ENCODE results near the gene SCARF2. TPM values are rescaled to one million over a fixed set of nuclear protein-coding genes. Genes with fewer than 3 reads are reported as not detected.

The SCARF2 gene
- total and polyA plus RNA-seq, 2 donors (not counting 1 experiment from before 2014, with no cell fraction given) = 0.86 to 1.3 TPM

- H3K4me1 Mint-ChIP-seq = peaks cover 39% of the 10 kb centered on the region
- H3K4me3 Mint-ChIP-seq = no peak overlapping the region
- POLR2A ChIA-PET = interaction anchor here (0.6 kb wide), 1 partner anchor 28 kb away, joined by 3 read pairs; no protein-coding TSS in a partner anchor
- no peak overlapping the region for H3K27ac ChIP-seq (ENCODE audit: low read length in 2 of 2)
- no peaks in the 10 kb centered on the region for H3K79me2 ChIP-seq (ENCODE audit: control insufficient read depth, insufficient read depth, low read length)
- H4K20me1 ChIP-seq (ENCODE audit: control insufficient read depth, insufficient read depth, low read length, poor library complexity, severe bottlenecking) = peaks cover 31% of the 10 kb centered on the region
- no peak overlapping the region for H3K27ac Mint-ChIP-seq
- peaks cover 0 to 91% (median 41%) of the 10 kb centered on the region in 4 experiments for H3K27me3 ChIP-seq (replicated peaks in 1 of 4; ENCODE audit: control extremely low read depth in 1 of 4, control insufficient read depth in 3 of 4, insufficient read depth in 4 of 4, low read length in 3 of 4)
- CTCF ChIA-PET = interaction anchor here (0.9 to 2.1 kb wide), 3 partner anchors 16 to 23 kb away, joined by 3 to 7 read pairs (median 3); no protein-coding TSS in a partner anchor
- no peak for ATAC-seq (ENCODE audit: low read depth)
- peaks cover 53% of the 10 kb centered on the region for H3K27me3 Mint-ChIP-seq
- no peak overlapping the region for H3K4me2 ChIP-seq (replicated peaks; ENCODE audit: low read depth, low read length, poor library complexity, severe bottlenecking)
- intact Hi-C loops (cut with micrococcal nuclease) = no loop called here
- TF ChIP-seq, protein P1, sequence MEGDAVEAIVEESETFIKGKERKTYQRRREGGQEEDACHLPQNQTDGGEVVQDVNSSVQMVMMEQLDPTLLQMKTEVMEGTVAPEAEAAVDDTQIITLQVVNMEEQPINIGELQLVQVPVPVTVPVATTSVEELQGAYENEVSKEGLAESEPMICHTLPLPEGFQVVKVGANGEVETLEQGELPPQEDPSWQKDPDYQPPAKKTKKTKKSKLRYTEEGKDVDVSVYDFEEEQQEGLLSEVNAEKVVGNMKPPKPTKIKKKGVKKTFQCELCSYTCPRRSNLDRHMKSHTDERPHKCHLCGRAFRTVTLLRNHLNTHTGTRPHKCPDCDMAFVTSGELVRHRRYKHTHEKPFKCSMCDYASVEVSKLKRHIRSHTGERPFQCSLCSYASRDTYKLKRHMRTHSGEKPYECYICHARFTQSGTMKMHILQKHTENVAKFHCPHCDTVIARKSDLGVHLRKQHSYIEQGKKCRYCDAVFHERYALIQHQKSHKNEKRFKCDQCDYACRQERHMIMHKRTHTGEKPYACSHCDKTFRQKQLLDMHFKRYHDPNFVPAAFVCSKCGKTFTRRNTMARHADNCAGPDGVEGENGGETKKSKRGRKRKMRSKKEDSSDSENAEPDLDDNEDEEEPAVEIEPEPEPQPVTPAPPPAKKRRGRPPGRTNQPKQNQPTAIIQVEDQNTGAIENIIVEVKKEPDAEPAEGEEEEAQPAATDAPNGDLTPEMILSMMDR (IDR thresholded peaks at IDR 0.05) = no peak
- no peak for TF ChIP-seq EZH2 (IDR thresholded peaks at IDR 0.05; ENCODE audit: borderline replicate concordance, insufficient read depth, low read depth, low read length, poor library complexity, severe bottlenecking)
- H3K9ac ChIP-seq (ENCODE audit: low read length) = no peak overlapping the region
- DNase-seq = no peak
- H2AFZ ChIP-seq (ENCODE audit: insufficient read depth, low read depth, low read length, poor library complexity, severe bottlenecking) = no peak overlapping the region
- H3K9me3 ChIP-seq (ENCODE audit: control extremely low read depth in 1 of 3, control insufficient read depth in 2 of 3, insufficient read depth in 1 of 3, low read length in 2 of 3) = peaks cover 0 to 41% (median 0%) of the 10 kb centered on the region in 3 donors
- no peaks in the 10 kb centered on the region for H3K9me3 Mint-ChIP-seq (ENCODE audit: insufficient read depth)
- H3K4me3 ChIP-seq (ENCODE audit: control extremely low read depth in 1 of 5, extremely low read depth in 1 of 5, insufficient read depth in 1 of 5, low read depth in 2 of 5, low read length in 4 of 5) = no peak overlapping the region
- H3K4me1 ChIP-seq (ENCODE audit: control insufficient read depth in 2 of 2, insufficient read depth in 2 of 2, low read length in 2 of 2) = peaks cover 45 to 57% of the 10 kb centered on the region in 2 donors
- no peaks in the 10 kb centered on the region for H3K36me3 ChIP-seq (replicated peaks in 1 of 2; ENCODE audit: control extremely low read depth in 1 of 2, control insufficient read depth in 1 of 2, extremely low read depth in 1 of 2, insufficient read depth in 2 of 2, low read length in 1 of 2)
- WGBS (ENCODE audit: insufficient coverage) = 95% methylated on average over 10 of the region's 12 CpGs
These were observed 3.3 kb downstream of the SCARF2 start for GRCh38 chr22:20434264-20434751.

DNA sequence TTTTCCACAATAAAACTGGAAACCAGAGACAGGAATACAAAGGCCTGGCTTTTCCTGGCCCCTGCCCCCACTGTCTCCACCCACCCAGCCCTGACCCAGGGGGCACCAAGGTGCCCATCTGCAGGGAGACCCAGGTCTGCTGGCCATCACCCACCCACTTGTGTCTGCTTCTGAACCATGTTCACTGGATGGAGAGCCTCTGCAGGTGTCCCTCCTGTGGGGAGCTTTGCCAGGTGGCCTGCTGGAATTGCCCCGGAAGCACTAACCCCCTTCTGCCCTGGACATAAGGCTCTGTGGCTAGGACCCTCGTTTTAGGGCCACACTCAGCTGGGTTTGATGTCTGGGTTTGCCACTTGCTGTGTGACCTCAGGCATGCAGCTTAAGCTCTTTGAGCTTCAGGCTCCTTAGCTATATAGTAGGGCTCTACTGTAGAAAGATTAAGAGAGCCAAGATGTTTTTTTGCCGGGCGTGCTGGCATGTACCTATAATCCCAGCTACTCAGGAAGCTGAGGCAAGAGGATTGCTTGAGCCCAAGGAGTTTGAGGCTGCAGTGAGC, 3.9 kb downstream of the SCARF2 start:
- intact Hi-C loops (cut with micrococcal nuclease) = no loop called here
- Histone ChIP-seq H3K27me3 (replicated peaks in 1 of 4; ENCODE audit: control extremely low read depth in 1 of 4, control insufficient read depth in 3 of 4, insufficient read depth in 4 of 4, low read length in 3 of 4) (peaks cover 0 to 89% (median 42%) of the 10 kb centered on the region in 4 experiments), H3K9me3 (ENCODE audit: control extremely low read depth in 1 of 3, control insufficient read depth in 2 of 3, insufficient read depth in 1 of 3, low read length in 2 of 3) (peaks cover 0 to 40% (median 0%) of the 10 kb centered on the region in 3 donors), H3K4me3 (ENCODE audit: control extremely low read depth in 1 of 5, extremely low read depth in 1 of 5, insufficient read depth in 1 of 5, low read depth in 2 of 5, low read length in 4 of 5) (no peak overlapping the region), H4K20me1 (ENCODE audit: control insufficient read depth, insufficient read depth, low read length, poor library complexity, severe bottlenecking) (peaks cover 30% of the 10 kb centered on the region), H3K4me2 (replicated peaks; ENCODE audit: low read depth, low read length, poor library complexity, severe bottlenecking) (no peak overlapping the region), H3K79me2 (ENCODE audit: control insufficient read depth, insufficient read depth, low read length) (no peaks in the 10 kb centered on the region), H3K36me3 (replicated peaks in 1 of 2; ENCODE audit: control extremely low read depth in 1 of 2, control insufficient read depth in 1 of 2, extremely low read depth in 1 of 2, insufficient read depth in 2 of 2, low read length in 1 of 2) (no peaks in the 10 kb centered on the region), H3K4me1 (ENCODE audit: control insufficient read depth in 2 of 2, insufficient read depth in 2 of 2, low read length in 2 of 2) (peaks cover 48 to 60% of the 10 kb centered on the region in 2 donors), H3K27ac (ENCODE audit: low read length in 2 of 2) (no peak overlapping the region), H3K9ac (ENCODE audit: low read length) (no peak overlapping the region), H2AFZ (ENCODE audit: insufficient read depth, low read depth, low read length, poor library complexity, severe bottlenecking) (no peak overlapping the region)
- ATAC-seq (ENCODE audit: low read depth) = no peak
- Mint-ChIP-seq H3K27me3 (peaks cover 57% of the 10 kb centered on the region), H3K9me3 (ENCODE audit: insufficient read depth) (no peaks in the 10 kb centered on the region), H3K27ac (no peak overlapping the region), H3K4me1 (peaks cover 44% of the 10 kb centered on the region), H3K4me3 (no peak overlapping the region)
- 86% methylated on average over 4 of the region's 4 CpGs for WGBS (ENCODE audit: insufficient coverage)
- CTCF ChIA-PET = interaction anchor here (1.0 to 2.1 kb wide), 2 partner anchors 16 to 20 kb away, joined by 3 to 7 read pairs; no protein-coding TSS in a partner anchor
- POLR2A ChIA-PET = interaction anchor here (0.6 kb wide), 1 partner anchor 28 kb away, joined by 3 read pairs; no protein-coding TSS in a partner anchor
- DNase-seq = no peak
- TF ChIP-seq EZH2 (IDR thresholded peaks at IDR 0.05; ENCODE audit: borderline replicate concordance, insufficient read depth, low read depth, low read length, poor library complexity, severe bottlenecking) = no peak
- TF ChIP-seq, protein P1 (IDR thresholded peaks at IDR 0.05) = no peak

Measured in B cell (primary cell).